HepG2 (cell line): ENCODE data around the gene SDCCAG8.

Experiments used
- CTCF ChIP-seq: sonication (generic); formaldehyde crosslinking; IDR thresholded peaks from 2 replicates; pipeline ENCODE4 v1.5.0; 2020; ENCODE audit warnings: mild to moderate bottlenecking, missing genetic modification reagents, moderate library complexity
- FOXM1 ChIP-seq: sonication (generic); formaldehyde crosslinking; IDR thresholded peaks from 2 replicates; pipeline ENCODE4 v1.5.0; 2020; ENCODE audit warnings: missing genetic modification reagents
- RXRA ChIP-seq: sonication (generic); formaldehyde crosslinking; IDR thresholded peaks from 2 replicates; pipeline ENCODE4 v1.5.1; 2020; ENCODE audit warnings: missing genetic modification reagents
- ZNF589 ChIP-seq: sonication (generic); formaldehyde crosslinking; conservative IDR thresholded peaks from 2 replicates; pipeline ENCODE4 v1.8.0; 2022; ENCODE audit warnings: mild to moderate bottlenecking, moderate library complexity, missing genetic modification reagents
- ZNF615 ChIP-seq: sonication (generic); formaldehyde crosslinking; IDR thresholded peaks from 2 replicates; pipeline ENCODE4 v1.5.0; 2020; ENCODE audit warnings: mild to moderate bottlenecking, missing genetic modification reagents, borderline replicate concordance
- ZNF777 ChIP-seq: sonication (generic); formaldehyde crosslinking; IDR thresholded peaks from 2 replicates; pipeline ENCODE4 v1.4.0; 2020; ENCODE audit warnings: missing genetic modification reagents
- TF ChIP-seq, protein P1 (sequence below): sonication (generic); formaldehyde crosslinking; IDR thresholded peaks from 2 replicates; pipeline ENCODE4 v1.4.0; 2020; ENCODE audit warnings: missing genetic modification reagents
- TF ChIP-seq, protein P2 (sequence below), 2 experiments: sonication (generic) in 1 of 2; formaldehyde crosslinking in 1 of 2; IDR thresholded peaks; 2 replicates each; pipeline versions ENCODE4 v1.5.1 to v1.6.1; 2011 to 2020; ENCODE audit warnings: borderline replicate concordance in 1 of 2, low read depth in 1 of 2, low read length in 1 of 2, mild to moderate bottlenecking in 1 of 2, missing genetic modification reagents in 1 of 2, moderate library complexity in 1 of 2

- no peak for TF ChIP-seq CTCF
- TF ChIP-seq FOXM1 (CRISPR knock-in tag), result no peak
- TF ChIP-seq, protein P1, sequence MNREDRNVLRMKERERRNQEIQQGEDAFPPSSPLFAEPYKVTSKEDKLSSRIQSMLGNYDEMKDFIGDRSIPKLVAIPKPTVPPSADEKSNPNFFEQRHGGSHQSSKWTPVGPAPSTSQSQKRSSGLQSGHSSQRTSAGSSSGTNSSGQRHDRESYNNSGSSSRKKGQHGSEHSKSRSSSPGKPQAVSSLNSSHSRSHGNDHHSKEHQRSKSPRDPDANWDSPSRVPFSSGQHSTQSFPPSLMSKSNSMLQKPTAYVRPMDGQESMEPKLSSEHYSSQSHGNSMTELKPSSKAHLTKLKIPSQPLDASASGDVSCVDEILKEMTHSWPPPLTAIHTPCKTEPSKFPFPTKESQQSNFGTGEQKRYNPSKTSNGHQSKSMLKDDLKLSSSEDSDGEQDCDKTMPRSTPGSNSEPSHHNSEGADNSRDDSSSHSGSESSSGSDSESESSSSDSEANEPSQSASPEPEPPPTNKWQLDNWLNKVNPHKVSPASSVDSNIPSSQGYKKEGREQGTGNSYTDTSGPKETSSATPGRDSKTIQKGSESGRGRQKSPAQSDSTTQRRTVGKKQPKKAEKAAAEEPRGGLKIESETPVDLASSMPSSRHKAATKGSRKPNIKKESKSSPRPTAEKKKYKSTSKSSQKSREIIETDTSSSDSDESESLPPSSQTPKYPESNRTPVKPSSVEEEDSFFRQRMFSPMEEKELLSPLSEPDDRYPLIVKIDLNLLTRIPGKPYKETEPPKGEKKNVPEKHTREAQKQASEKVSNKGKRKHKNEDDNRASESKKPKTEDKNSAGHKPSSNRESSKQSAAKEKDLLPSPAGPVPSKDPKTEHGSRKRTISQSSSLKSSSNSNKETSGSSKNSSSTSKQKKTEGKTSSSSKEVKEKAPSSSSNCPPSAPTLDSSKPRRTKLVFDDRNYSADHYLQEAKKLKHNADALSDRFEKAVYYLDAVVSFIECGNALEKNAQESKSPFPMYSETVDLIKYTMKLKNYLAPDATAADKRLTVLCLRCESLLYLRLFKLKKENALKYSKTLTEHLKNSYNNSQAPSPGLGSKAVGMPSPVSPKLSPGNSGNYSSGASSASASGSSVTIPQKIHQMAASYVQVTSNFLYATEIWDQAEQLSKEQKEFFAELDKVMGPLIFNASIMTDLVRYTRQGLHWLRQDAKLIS (CRISPR knock-in tag), result no peak
- TF ChIP-seq, protein P2, sequence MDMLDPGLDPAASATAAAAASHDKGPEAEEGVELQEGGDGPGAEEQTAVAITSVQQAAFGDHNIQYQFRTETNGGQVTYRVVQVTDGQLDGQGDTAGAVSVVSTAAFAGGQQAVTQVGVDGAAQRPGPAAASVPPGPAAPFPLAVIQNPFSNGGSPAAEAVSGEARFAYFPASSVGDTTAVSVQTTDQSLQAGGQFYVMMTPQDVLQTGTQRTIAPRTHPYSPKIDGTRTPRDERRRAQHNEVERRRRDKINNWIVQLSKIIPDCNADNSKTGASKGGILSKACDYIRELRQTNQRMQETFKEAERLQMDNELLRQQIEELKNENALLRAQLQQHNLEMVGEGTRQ (IDR thresholded peaks at IDR 0.05; ENCODE audit: low read depth, low read length), result no peak
- TF ChIP-seq, protein P2 (CRISPR knock-in tag; IDR thresholded peaks at IDR 0.05; ENCODE audit: borderline replicate concordance), result no peak
- TF ChIP-seq ZNF615 (CRISPR knock-in tag), result no peak
- no peak for TF ChIP-seq ZNF589 (CRISPR knock-in tag)
- TF ChIP-seq ZNF777, result no peak
- TF ChIP-seq RXRA (CRISPR knock-in tag), result no peak
Measured at GRCh38 chr1:243510928-243511327, 255.1 kb downstream of the SDCCAG8 start.
